ENCODE measurements around the gene SMCR8. TPM values are rescaled to one million over a fixed set of nuclear protein-coding genes. Genes with fewer than 3 reads are reported as not detected.

The SMCR8 gene
- total and polyA plus RNA-seq, 2 of the 8 experiments (the other 6 are each of a cell fraction or from before 2014, with no cell fraction given), result 6.9 to 18.5 TPM

DNA sequence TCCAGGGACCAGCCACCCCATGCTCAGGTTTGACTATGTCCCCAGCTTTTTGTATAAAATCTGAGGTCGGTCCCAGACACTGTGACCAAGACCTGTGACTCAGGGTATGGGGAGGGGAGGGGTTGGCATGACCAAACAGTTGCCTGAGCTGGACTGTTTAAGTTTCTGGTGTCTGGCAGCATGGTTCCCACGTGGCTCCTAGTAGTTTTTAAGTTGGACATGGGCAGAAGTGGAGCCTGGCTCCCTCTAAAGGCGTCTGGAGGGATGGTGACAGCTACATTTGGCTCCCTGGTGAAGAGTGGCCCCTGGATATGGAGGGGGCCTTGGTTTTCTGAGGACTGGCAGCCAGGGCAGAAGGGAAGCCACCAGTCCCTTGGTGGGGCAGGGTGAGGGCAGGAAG, 7.9 kb downstream of the SMCR8 start (continued):
- no peak for TF ChIP-seq ZNF274 (IDR thresholded peaks at IDR 0.05; ENCODE audit: borderline replicate concordance, extremely low read depth, low read length)
- no peak for TF ChIP-seq E2F6 (IDR thresholded peaks at IDR 0.05)
- TF ChIP-seq FOSL1 (IDR thresholded peaks at IDR 0.05; ENCODE audit: insufficient read depth, low read depth, low read length), result no peak
- TF ChIP-seq KDM1A (IDR thresholded peaks at IDR 0.05; ENCODE audit: borderline replicate concordance, low read length), result no peak
- no peak for TF ChIP-seq TAF1 (IDR thresholded peaks at IDR 0.05; ENCODE audit: low read depth, low read length)
